Measurements from ENCODE around the gene HES4. TPM values are rescaled to one million over a fixed set of nuclear protein-coding genes. Genes with fewer than 3 reads are reported as not detected.
A peak's percentile ranks its signal among the peaks of the same experiment; 100 is the strongest.

Gene HES4
- total RNA-seq, 4 donors from 2014 or later = 30.4 to 70.4 (median 40.9) TPM

- H3K4me3 ChIP-seq (ENCODE audit: low read depth, poor library complexity, severe bottlenecking) = peak overlapping the region; percentile 55
- no peak for DNase-seq (ENCODE audit: low spot score in 2 of 2)
- TF ChIP-seq POLR2A (IDR thresholded peaks at IDR 0.05) (no peak), CTCF (IDR thresholded peaks at IDR 0.05) (no peak)
- WGBS, 2 donors = 27 to 62% methylated on average over 6 to 31 of the region's 56 CpGs
- intact Hi-C loops (cut with DNase I; ENCODE audit: low total_unique reads) = no loop called here
These were observed 38.7 kb downstream of the HES4 start for GRCh38 chr1:961132-961669.

GRCh38 chr1:960363-961131, 39.4 kb downstream of the HES4 start, which contains the start of gene KLHL17:
Gene KLHL17, plus strand, starts transcription at chr1:960584. Its CDS starts 110 bp downstream, at chr1:960694.
- no peak for TF ChIP-seq CTCF (IDR thresholded peaks at IDR 0.05)
- TF ChIP-seq POLR2A (IDR thresholded peaks at IDR 0.05) = no peak
- intact Hi-C loops (cut with DNase I; ENCODE audit: low total_unique reads) = no loop called here
- WGBS, 2 donors = 0% methylated on average over 37 to 52 of the region's 109 CpGs
- peak within 1 kb of the TSS; percentile 55 for H3K4me3 ChIP-seq (ENCODE audit: low read depth, poor library complexity, severe bottlenecking)
- DNase-seq (ENCODE audit: low spot score in 2 of 2) = peak; percentile 46 to 95

GRCh38 chr1:959731-960362, 40.0 kb downstream of the HES4 start:
- no peak for DNase-seq (ENCODE audit: low spot score in 2 of 2)
- 13 to 14% methylated on average over 23 to 45 of the region's 57 CpGs for WGBS, 2 donors
- intact Hi-C loops (cut with DNase I; ENCODE audit: low total_unique reads) = no loop called here
- no peak overlapping the region for H3K4me3 ChIP-seq (ENCODE audit: low read depth, poor library complexity, severe bottlenecking)
- TF ChIP-seq CTCF (IDR thresholded peaks at IDR 0.05) (no peak), POLR2A (IDR thresholded peaks at IDR 0.05) (no peak)

- H3K4me3 ChIP-seq (ENCODE audit: low read depth, poor library complexity, severe bottlenecking) = peak within 1 kb of the TSS; percentile 99
- DNase-seq (ENCODE audit: low spot score in 2 of 2) = peak; percentile 91 to 99
- TF ChIP-seq POLR2A (IDR thresholded peaks at IDR 0.05) (no peak), CTCF (IDR thresholded peaks at IDR 0.05) (no peak)
- 5% methylated on average over 36 to 50 of the region's 101 CpGs for WGBS, 2 donors
- intact Hi-C loops (cut with DNase I; ENCODE audit: low total_unique reads) = no loop called here
These were observed 40.8 kb downstream of the HES4 start, which contains the start of gene NOC2L for GRCh38 chr1:958823-959730. Gene NOC2L, minus strand, starts transcription at chr1:959256. Its CDS starts 16 bp downstream, at chr1:959240.

- 85% methylated on average over 6 to 11 of the region's 11 CpGs for WGBS, 2 donors
- H3K4me3 ChIP-seq (ENCODE audit: low read depth, poor library complexity, severe bottlenecking) = no peak overlapping the region
- no peak for DNase-seq (ENCODE audit: low spot score in 2 of 2)
These were observed 43.3 kb downstream of the HES4 start for GRCh38 chr1:956636-957035.

More at GRCh38 chr1:956636-957035, 43.3 kb downstream of the HES4 start:
- intact Hi-C loops (cut with DNase I; ENCODE audit: low total_unique reads) = no loop called here
- no peak for TF ChIP-seq POLR2A (IDR thresholded peaks at IDR 0.05)
- TF ChIP-seq CTCF (IDR thresholded peaks at IDR 0.05) = no peak

All from lower leg skin (tissue), 4 donors.